K562 (cell line): ENCODE measurements around the gene CYB5R4. TPM values are rescaled to one million over a fixed set of nuclear protein-coding genes. Genes with fewer than 3 reads are reported as not detected.
A peak's percentile ranks its signal among the peaks of the same experiment; 100 is the strongest.

ENCODE experiments used
- ATAC-seq: fragments of 200-7000 bp; cut with Tn5 transposase; 3 replicates; pipeline ENCODE4 v1.9.1; 2020; ENCODE audit warnings: moderate library complexity
- BruUV-seq: library from RNA; stranded (reverse); fragments of 400-500 nt; replicated peaks from 2 replicates; lab custom pipeline; 2021; lab: Mats Ljungman, UMichigan
- CTCF ChIA-PET: fragments of 300-600 bp; formaldehyde crosslinking; extraction: SDS; loops from one replicate; lab custom pipeline; 2021; ENCODE audit warnings: low intra/inter-chr PET ratio; lab: Yijun Ruan, JAX
- POLR2A ChIA-PET: fragments of 300-600, 350-650 bp; sonication (Branson Sonifier 250); formaldehyde crosslinking; extraction: SDS; loops from one replicate; lab custom pipeline; 2021; ENCODE audit warnings: antibody characterized with exemption, inconsistent platforms; lab: Yijun Ruan, JAX
- DNase-seq, 4 experiments: peaks; one replicate each; pipeline versions ENCODE4 v3.0.0 to v3.0.0-alpha.2; 2011 to 2018; ENCODE audit warnings: low spot score in 3 of 4, mixed read lengths in 3 of 4; ENCODE audit errors: extremely low read depth in 1 of 4
- FAIRE-seq: peaks from 2 replicates; lab custom pipeline; 2011; peaks lifted over from hg19 to GRCh38; lab: Jason Lieb, UNC
- H2AFZ ChIP-seq: 2 replicates; pipeline ENCODE4 v1.6.0; 2011; ENCODE audit warnings: low read depth, low read length, control low read depth, inconsistent platforms
- H3K27ac ChIP-seq: fragments of 200-600 bp; 3 replicates; pipeline ENCODE4 v1.8.0; 2011; ENCODE audit warnings: low read depth, mild to moderate bottlenecking, control low read depth, inconsistent platforms, low read length, moderate library complexity, mixed read lengths; ENCODE audit errors: extremely low read depth
- H3K27me3 ChIP-seq, 2 experiments: fragments of 300-600 bp in 1 of 2; 2 replicates in 1 of 2; 3 replicates in 1 of 2; pipeline versions ENCODE4 v1.6.0 to v1.8.0; 2011; ENCODE audit warnings: inconsistent platforms in 2 of 2, low read length in 2 of 2, mild to moderate bottlenecking in 1 of 2, mixed read lengths in 1 of 2, moderate library complexity in 1 of 2; ENCODE audit not compliant: control insufficient read depth in 2 of 2, insufficient read depth in 2 of 2
- H3K36me3 ChIP-seq: fragments of 300-600 bp; 3 replicates; pipeline ENCODE4 v1.8.0; 2011; ENCODE audit warnings: mild to moderate bottlenecking, low read length, inconsistent platforms; ENCODE audit not compliant: control insufficient read depth, insufficient read depth
- H3K4me1 ChIP-seq, 2 experiments: fragments of 200-600 bp in 1 of 2; replicated peaks in 1 of 2; 2 replicates in 1 of 2; 3 replicates in 1 of 2; pipeline versions ENCODE4 v1.5.1 to v1.8.0; 2011; ENCODE audit warnings: inconsistent platforms in 2 of 2, low read length in 2 of 2, mild to moderate bottlenecking in 1 of 2, mixed read lengths in 1 of 2, moderate library complexity in 1 of 2; ENCODE audit not compliant: control insufficient read depth in 2 of 2, insufficient read depth in 2 of 2
- H3K4me2 ChIP-seq: 2 replicates; pipeline ENCODE4 v1.6.1; 2011; ENCODE audit warnings: low read length, control low read depth, inconsistent platforms, mixed read lengths; ENCODE audit not compliant: insufficient read depth
- H3K4me3 ChIP-seq: fragments of 200-600 bp; sonication (generic), shearing (Covaris generic); 2 replicates; pipeline ENCODE4 v1.5.1; 2016; ENCODE audit warnings: control low read depth, inconsistent platforms
- H3K79me2 ChIP-seq: fragments of 200-600 bp; 3 replicates; pipeline ENCODE4 v1.8.0; 2011; ENCODE audit warnings: low read length, inconsistent platforms; ENCODE audit not compliant: control insufficient read depth, insufficient read depth
- H3K9ac ChIP-seq, 2 experiments: 2 replicates each; pipeline versions ENCODE4 v1.6.0 to v1.6.1; 2011; ENCODE audit warnings: low read depth in 2 of 2, low read length in 2 of 2, control low read depth in 1 of 2, inconsistent platforms in 1 of 2, mild to moderate bottlenecking in 1 of 2, mixed read lengths in 1 of 2; ENCODE audit not compliant: insufficient read depth in 1 of 2
- H3K9me1 ChIP-seq: one replicate; pipeline ENCODE4 v1.6.0; 2011; ENCODE audit warnings: inconsistent platforms, mild to moderate bottlenecking, low read length, moderate library complexity; ENCODE audit not compliant: control insufficient read depth, insufficient read depth
- H3K9me3 ChIP-seq: replicated peaks from 2 replicates; pipeline ENCODE4 v1.5.1; 2011; ENCODE audit warnings: low read depth, low read length, inconsistent platforms; ENCODE audit not compliant: control insufficient read depth, insufficient read depth
- H4K20me1 ChIP-seq: replicated peaks from 2 replicates; pipeline ENCODE4 v1.6.1; 2011; ENCODE audit warnings: low read length, inconsistent platforms, mixed read lengths; ENCODE audit not compliant: control insufficient read depth, insufficient read depth
- CEBPB ChIP-seq: fragments of 450-650 bp; IDR thresholded peaks from 2 replicates; pipeline ENCODE4 v1.6.1; 2016; ENCODE audit warnings: missing genetic modification characterization, missing compliant biosample characterization
- CEBPG ChIP-seq, 3 experiments: fragments of 200-800 bp in 1 of 3; sonication (Bioruptor generic) in 1 of 3; sonication (generic) in 1 of 3; formaldehyde crosslinking in 1 of 3; IDR thresholded peaks in 2 of 3; conservative IDR thresholded peaks in 1 of 3; 2 replicates each; pipeline versions ENCODE4 v1.6.1 to v1.8.0; 2016 to 2022; ENCODE audit warnings: missing compliant biosample characterization in 2 of 3, missing genetic modification characterization in 2 of 3, mild to moderate bottlenecking in 1 of 3, missing genetic modification reagents in 1 of 3
- KLF6 ChIP-seq: fragments of 250-450 bp; sonication (Bioruptor Pico); IDR thresholded peaks from 2 replicates; pipeline ENCODE4 v1.4.0; 2020; ENCODE audit warnings: mild to moderate bottlenecking, moderate library complexity, borderline replicate concordance
- WGBS: fragments of 100-300 bp; shearing (Covaris generic); methylation state at CpG from one replicate; pipeline ENCODE4 v1.1.6; 2016; ENCODE audit warnings: low coverage, mixed read lengths; ENCODE audit not compliant: insufficient coverage; ENCODE audit errors: missing lambda C conversion rate; 5-methylcytosine and 5-hydroxymethylcytosine counted together
- in situ Hi-C: fragments of 300-500 bp; cut with MboI; formaldehyde crosslinking; loops from 4 replicates; pipeline ENCODE4 v1.15.0; 2018; ENCODE audit warnings: inconsistent platforms, mixed read lengths
- intact Hi-C: fragments of 100-400 bp; cut with micrococcal nuclease; formaldehyde crosslinking; loops from 2 replicates; pipeline ENCODE4 v1.14.2; 2022
- polyA plus RNA-seq, 8 experiments: library from polyadenylated mRNA; depleted of rRNA in 4 of 8; stranded (reverse) in 5 of 8; unstranded in 3 of 8; fragments of >200 nt; fragmentation: Nextera tagmentation in 2 of 8; fragmentation: Illumina TruSeq in 1 of 8; extraction: Ambion mirVana in 2 of 8; extraction: Trizol in 1 of 8; gene quantifications; 2 replicates each; pipeline versions ENCODE4 v1.2.1 to v1.2.3, GENCODE V29; 2011 to 2014; ENCODE audit warnings: inconsistent platforms in 1 of 8, missing spikeins in 1 of 8
- total RNA-seq, 7 experiments: library from RNA; depleted of rRNA in 6 of 7; stranded (reverse); fragments of >200 nt in 6 of 7; fragmentation: Illumina TruSeq in 2 of 7; extraction: Trizol in 2 of 7; gene quantifications; 2 replicates each; pipeline versions ENCODE4 v1.2.1 to v1.2.3, GENCODE V29; 2011 to 2021; ENCODE audit warnings: low replicate concordance in 1 of 7

Gene CYB5R4
- total and polyA plus RNA-seq, 9 of the 15 experiments (the other 6 are each of a cell fraction or from before 2014, with no cell fraction given), result 5.9 to 23.1 (median 19.0) TPM

DNA sequence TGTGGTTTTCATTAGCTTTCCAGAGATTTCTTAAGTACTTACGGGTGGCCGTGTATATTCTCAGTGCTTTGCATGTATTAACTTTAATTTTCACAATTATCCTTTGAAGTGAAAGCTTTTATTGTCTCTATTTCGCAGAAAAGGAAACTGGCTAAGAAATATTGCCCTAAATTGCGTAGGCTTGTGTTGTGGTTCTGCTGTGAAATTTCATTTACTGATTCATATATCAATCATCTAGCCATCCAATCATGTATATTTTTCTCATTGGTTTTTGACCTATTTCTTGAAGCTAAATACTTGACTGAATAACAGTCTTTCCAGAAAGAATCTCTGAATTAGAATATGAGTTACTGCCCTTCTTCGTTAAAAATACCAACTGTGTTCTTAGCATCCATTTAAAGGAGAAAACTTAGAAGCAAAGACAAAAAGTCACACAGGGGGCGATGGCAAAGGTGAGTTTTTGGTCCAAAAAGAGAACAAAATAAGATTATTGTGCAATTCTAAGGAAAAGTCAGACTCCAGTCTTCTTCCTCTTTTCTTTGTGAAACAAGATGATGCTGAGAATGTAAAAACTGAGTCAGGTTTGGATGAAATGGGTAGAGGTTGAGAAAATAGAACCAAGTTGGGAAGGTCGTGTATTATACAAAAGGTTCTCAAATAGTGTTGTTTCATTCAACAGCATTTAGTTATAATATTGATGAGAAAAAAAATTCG is 1.4 kb downstream of the CYB5R4 start:
- POLR2A ChIA-PET, result interaction anchor here (1.4 kb wide), 1 partner anchor 14 kb away, joined by 3 read pairs; no protein-coding TSS in a partner anchor
- Histone ChIP-seq H4K20me1 (no peaks in the 10 kb centered on the region; the same call in 1 of the 2 replicates), H3K4me3 (peak overlapping the region; percentile 66), H3K27ac (no peak overlapping the region), H3K9me3 (no peaks in the 10 kb centered on the region), H3K4me1 (peaks cover 0 to 10% of the 10 kb centered on the region in 2 experiments; a peak in 2 of 5 replicates), H3K36me3 (peaks cover 19% of the 10 kb centered on the region; the same call in 2 of the 3 replicates), H3K9me1 (no peaks in the 10 kb centered on the region), H3K27me3 (no peaks in the 10 kb centered on the region; a peak in 1 of 5 replicates), H3K4me2 (peak overlapping the region; percentile 97), H3K79me2 (peaks cover 41% of the 10 kb centered on the region), H3K9ac (no peak overlapping the region), H2AFZ (no peak overlapping the region)
- in situ Hi-C loops, result no loop called here
- BruUV-seq, result TSS peak; percentile 44
- FAIRE-seq (no peak), DNase-seq (no peak), ATAC-seq (no peak)
- no peak for TF ChIP-seq CEBPG (CRISPR knock-in tag; IDR thresholded peaks at IDR 0.05)
- peak; percentile 27 to 78; a peak in 2 of 4 replicates for TF ChIP-seq CEBPG (tag; conservative IDR thresholded peaks at IDR 0.05 in 1 of 2, IDR thresholded peaks at IDR 0.05 in 1 of 2)
- no peak for TF ChIP-seq KLF6 (CRISPR knock-in tag)
- TF ChIP-seq CEBPB (tag), result peak; percentile 78
- WGBS, result 18% methylated on average over 8 of the region's 8 CpGs
- CTCF ChIA-PET, result no interaction called here
- intact Hi-C loops, result no loop called here
